ENCODE measurements around the gene PLSCR3.

- TF ChIP-seq, protein P1, sequence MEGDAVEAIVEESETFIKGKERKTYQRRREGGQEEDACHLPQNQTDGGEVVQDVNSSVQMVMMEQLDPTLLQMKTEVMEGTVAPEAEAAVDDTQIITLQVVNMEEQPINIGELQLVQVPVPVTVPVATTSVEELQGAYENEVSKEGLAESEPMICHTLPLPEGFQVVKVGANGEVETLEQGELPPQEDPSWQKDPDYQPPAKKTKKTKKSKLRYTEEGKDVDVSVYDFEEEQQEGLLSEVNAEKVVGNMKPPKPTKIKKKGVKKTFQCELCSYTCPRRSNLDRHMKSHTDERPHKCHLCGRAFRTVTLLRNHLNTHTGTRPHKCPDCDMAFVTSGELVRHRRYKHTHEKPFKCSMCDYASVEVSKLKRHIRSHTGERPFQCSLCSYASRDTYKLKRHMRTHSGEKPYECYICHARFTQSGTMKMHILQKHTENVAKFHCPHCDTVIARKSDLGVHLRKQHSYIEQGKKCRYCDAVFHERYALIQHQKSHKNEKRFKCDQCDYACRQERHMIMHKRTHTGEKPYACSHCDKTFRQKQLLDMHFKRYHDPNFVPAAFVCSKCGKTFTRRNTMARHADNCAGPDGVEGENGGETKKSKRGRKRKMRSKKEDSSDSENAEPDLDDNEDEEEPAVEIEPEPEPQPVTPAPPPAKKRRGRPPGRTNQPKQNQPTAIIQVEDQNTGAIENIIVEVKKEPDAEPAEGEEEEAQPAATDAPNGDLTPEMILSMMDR (conservative IDR thresholded peaks at IDR 0.05 in 1 of 2, IDR thresholded peaks at IDR 0.05 in 1 of 2; ENCODE audit: low read depth in 1 of 2, low read length in 2 of 2) = no peak
- no peak for TF ChIP-seq EZH2 (IDR thresholded peaks at IDR 0.05; ENCODE audit: low read length, missing control alignments)
Measured at GRCh38 chr17:7367918-7368598, 26.3 kb downstream of the PLSCR3 start.
